Small intestine (tissue), 7 donors: Measurements from ENCODE around the gene SPTBN2. TPM values are rescaled to one million over a fixed set of nuclear protein-coding genes. Genes with fewer than 3 reads are reported as not detected.

ENCODE experiments used
- DNase-seq, 2 donors: peaks; one replicate each; pipeline versions ENCODE4 v3.0.0 to v3.0.0-alpha.2; 2013
- FAIRE-seq: peaks from 2 replicates; lab custom pipeline; 2012; peaks lifted over from hg19 to GRCh38; lab: Jason Lieb, UNC
- H3K27ac ChIP-seq, 3 donors: one replicate each; pipeline ENCODE4 v1.5.1; 2013; ENCODE audit warnings: low read length in 2 of 3, mild to moderate bottlenecking in 2 of 3, control low read depth in 1 of 3, inconsistent platforms in 1 of 3, low read depth in 1 of 3, moderate library complexity in 1 of 3
- H3K27me3 ChIP-seq, 3 donors: one replicate each; pipeline ENCODE4 v1.6.1; 2013; ENCODE audit warnings: low read length in 3 of 3, inconsistent platforms in 1 of 3; ENCODE audit not compliant: control insufficient read depth in 3 of 3, insufficient read depth in 3 of 3
- H3K36me3 ChIP-seq, 3 donors: one replicate each; pipeline ENCODE4 v1.6.1; 2013; ENCODE audit warnings: low read length in 3 of 3, inconsistent platforms in 1 of 3, low read depth in 1 of 3, mild to moderate bottlenecking in 1 of 3, moderate library complexity in 1 of 3; ENCODE audit not compliant: control insufficient read depth in 3 of 3, insufficient read depth in 2 of 3
- H3K4me1 ChIP-seq, 3 donors: one replicate each; pipeline ENCODE4 v1.6.1; 2013; ENCODE audit warnings: low read length in 2 of 3, inconsistent platforms in 1 of 3, low read depth in 1 of 3, mild to moderate bottlenecking in 1 of 3, moderate library complexity in 1 of 3; ENCODE audit not compliant: control insufficient read depth in 3 of 3, insufficient read depth in 2 of 3
- H3K4me3 ChIP-seq, 3 donors: one replicate each; pipeline ENCODE4 v1.5.1; 2013; ENCODE audit warnings: low read length in 3 of 3, control low read depth in 1 of 3, inconsistent platforms in 1 of 3, low read depth in 1 of 3, mild to moderate bottlenecking in 1 of 3, moderate library complexity in 1 of 3
- H3K9me3 ChIP-seq, 2 donors: one replicate each; pipeline ENCODE4 v1.6.1; 2013; ENCODE audit warnings: low read depth in 1 of 2, low read length in 1 of 2; ENCODE audit not compliant: control insufficient read depth in 2 of 2, insufficient read depth in 1 of 2
- WGBS, 3 donors: extraction: QIAGEN DNeasy Blood & Tissue Kit; methylation state at CpG; one replicate each; pipeline ENCODE4 v1.1.7; 2013; 5-methylcytosine and 5-hydroxymethylcytosine counted together
- polyA plus RNA-seq, 4 donors: library from polyadenylated mRNA; stranded (reverse) in 3 of 4; unstranded in 1 of 4; fragments of 200-250 nt in 3 of 4; fragments of 120-200 nt in 1 of 4; gene quantifications; one replicate each; pipeline versions ENCODE4 v1.2.1 to v1.2.3, GENCODE V29; 2013
- donor health status: healthy with polysubstance abuse.
- donor health status: control.
- donor health status: control.
- donor health status: Bipolar disorder and iron deficiency.
- donor health status: healthy.

The SPTBN2 gene
- polyA plus RNA-seq, 4 donors = 0.27 to 5.0 (median 2.8) TPM

DNA sequence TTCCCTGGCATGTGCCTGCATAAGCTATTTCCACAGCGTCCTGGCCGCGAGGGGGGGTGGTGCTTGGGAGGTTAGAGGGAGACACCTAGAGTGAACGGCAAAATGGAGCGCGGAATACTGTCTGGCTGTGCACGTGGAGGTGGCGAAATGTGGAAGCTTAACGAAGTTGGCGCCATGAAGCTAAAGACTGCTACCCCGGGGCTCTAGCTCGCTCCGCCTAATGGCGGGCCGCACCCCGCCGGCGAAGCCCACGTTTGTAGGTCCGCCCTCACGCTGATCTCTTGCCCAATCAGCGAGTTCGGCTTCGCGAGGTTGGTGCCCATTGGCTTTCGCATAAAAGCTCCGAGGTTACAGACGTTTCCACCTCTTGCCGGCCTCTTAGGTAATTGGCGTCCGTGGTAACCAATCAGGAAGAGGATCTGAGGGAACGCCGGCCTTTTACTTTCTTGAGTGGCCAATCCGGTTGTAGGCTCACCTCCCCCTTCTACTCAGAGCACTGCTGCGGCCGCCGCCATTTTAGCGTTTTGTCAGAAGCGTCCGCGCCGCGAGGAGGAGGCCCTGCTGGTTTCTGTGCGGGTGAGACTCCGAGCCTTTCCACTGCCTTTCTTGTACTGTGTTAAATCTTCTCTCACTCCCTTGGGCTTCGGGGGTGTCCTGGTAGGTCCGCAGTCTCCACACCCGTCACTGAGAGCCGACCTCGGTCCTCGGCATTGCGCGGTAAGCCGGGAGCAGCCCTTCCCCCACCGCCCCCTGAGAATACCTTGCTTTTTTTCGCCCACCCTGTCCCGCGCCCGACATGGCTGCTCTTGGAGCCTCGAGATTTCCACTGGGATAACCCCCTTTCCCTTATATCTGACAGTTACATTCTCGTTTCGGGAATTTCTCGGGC is 90.6 kb downstream of the SPTBN2 start, which contains the start of gene RBM4:
Gene RBM4 (plus strand): TSS at position 527 of the 889 bp plus-strand sequence. CDS start 1,009 bp downstream, outside the sequence.
- Histone ChIP-seq H3K36me3 (peaks cover 5 to 33% (median 17%) of the 10 kb centered on the region in 3 donors), H3K27ac (peak within 1 kb of the TSS; percentile 79 to 98 (median 90)), H3K27me3 (no peaks in the 10 kb centered on the region), H3K4me1 (peaks cover 9 to 33% (median 30%) of the 10 kb centered on the region in 3 donors), H3K9me3 (no peaks in the 10 kb centered on the region), H3K4me3 (peak within 1 kb of the TSS; percentile 79 to 82 (median 81))
- 0 to 1% (median 0%) methylated on average over 62 to 63 of the region's 63 CpGs for WGBS, 3 donors
- DNase-seq (peak; percentile 100), FAIRE-seq (no peak)

DNA sequence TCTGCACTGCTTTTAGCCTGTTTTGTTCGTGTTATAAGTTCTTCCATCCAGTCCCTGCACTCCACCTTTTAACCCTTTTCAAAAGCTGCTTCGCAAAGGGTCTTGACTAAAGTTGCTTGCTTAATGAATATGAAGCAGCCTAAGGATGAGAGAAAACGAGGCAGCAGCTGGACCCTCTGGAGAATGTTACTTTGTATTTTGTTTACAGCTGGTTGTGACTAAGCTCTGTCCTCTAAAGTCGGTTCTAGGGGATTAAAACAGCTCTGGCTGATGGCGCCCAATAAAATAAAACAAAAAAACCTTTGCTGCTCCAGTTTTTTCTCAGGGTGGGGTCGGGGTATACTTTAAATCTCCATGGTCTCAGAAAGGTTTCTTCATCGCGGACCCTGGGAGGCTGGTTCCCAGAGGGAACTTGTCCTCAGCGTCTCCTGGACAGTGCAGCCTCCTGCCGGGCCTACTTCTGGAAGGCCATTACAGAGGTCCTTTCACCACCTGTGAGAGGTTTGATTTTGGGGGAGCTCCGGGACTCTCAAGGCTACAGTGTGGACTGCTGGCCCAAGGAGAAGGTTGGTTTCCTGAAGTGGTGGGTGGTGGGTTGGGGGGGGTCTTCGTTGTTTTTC is 91.3 kb downstream of the SPTBN2 start:
- Histone ChIP-seq H3K9me3 (no peaks in the 10 kb centered on the region), H3K36me3 (peaks cover 5 to 35% (median 13%) of the 10 kb centered on the region in 3 donors), H3K4me3 (peak overlapping the region in 2 of 3 donors; percentile 40 to 81), H3K4me1 (peaks cover 9 to 30% (median 26%) of the 10 kb centered on the region in 3 donors), H3K27ac (peak overlapping the region; percentile 34 to 87 (median 73)), H3K27me3 (no peaks in the 10 kb centered on the region)
- no peak for FAIRE-seq
- WGBS, 3 donors = 41 to 51% (median 43%) methylated on average over 12 of the region's 12 CpGs
- DNase-seq = no peak

DNA sequence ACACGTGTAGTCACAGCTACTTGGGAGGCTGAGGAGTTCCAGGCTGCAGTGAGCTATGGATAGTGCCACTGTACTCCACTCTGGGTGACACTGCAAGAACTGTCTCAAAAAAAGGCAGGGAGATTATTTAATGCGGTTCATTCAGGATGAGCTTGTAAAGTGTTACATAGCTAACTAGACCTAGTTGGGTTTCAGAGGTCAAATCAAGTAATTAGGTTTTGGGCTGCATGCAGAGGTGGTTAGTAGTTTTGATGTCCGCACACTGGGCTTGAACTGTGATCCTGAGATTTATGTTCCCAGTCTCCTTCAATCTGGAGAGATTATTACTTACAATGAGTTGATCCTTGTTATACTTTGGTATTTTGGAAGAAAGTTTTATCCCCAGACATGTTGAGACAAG is 92.6 kb downstream of the SPTBN2 start:
- Histone ChIP-seq H3K36me3 (peaks cover 5 to 40% (median 9%) of the 10 kb centered on the region in 3 donors), H3K4me3 (no peak overlapping the region), H3K4me1 (peaks cover 9 to 22% (median 20%) of the 10 kb centered on the region in 3 donors), H3K9me3 (no peaks in the 10 kb centered on the region), H3K27me3 (no peaks in the 10 kb centered on the region), H3K27ac (no peak overlapping the region)
- FAIRE-seq = no peak
- DNase-seq = no peak
- WGBS, 3 donors = 63 to 82% (median 81%) methylated on average over 3 of the region's 3 CpGs

Other genes starting within 250 kb of the SPTBN2 start
- 10 to 100 TPM; 25.3 to 67.7 (median 37.4) TPM for gene DPP3, start 248.8 kb downstream of the SPTBN2 start, polyA plus RNA-seq
- 10 to 100 TPM in 2 of 4 donors, 1 to 10 TPM in 2; 3.8 to 37.1 (median 7.9) TPM for gene BBS1, start 218.6 kb downstream of the SPTBN2 start, polyA plus RNA-seq
- gene ZDHHC24, start 183.2 kb downstream of the SPTBN2 start, polyA plus RNA-seq = 10 to 100 TPM in 1 of 4 donors, 1 to 10 TPM in 3; 3.1 to 11.0 (median 5.5) TPM
- under 1 TPM in 2 of 4 donors, not detected in 2; 0.01 to 0.19 TPM for gene ACTN3, start 182.3 kb downstream of the SPTBN2 start, polyA plus RNA-seq
- 10 to 100 TPM in 2 of 4 donors, 1 to 10 TPM in 1, under 1 TPM in 1; 0.67 to 21.0 (median 7.8) TPM for gene CTSF, start 160.6 kb downstream of the SPTBN2 start, polyA plus RNA-seq
- under 1 TPM in 3 of 4 donors, not detected in 1; 0.09 to 0.22 (median 0.21) TPM for gene CCDC87, start 136.2 kb downstream of the SPTBN2 start, polyA plus RNA-seq
- gene CCS, start 136.0 kb downstream of the SPTBN2 start, polyA plus RNA-seq = 10 to 100 TPM; 35.0 to 100.0 (median 66.6) TPM
- 10 to 100 TPM; 17.0 to 63.4 (median 32.6) TPM for gene RBM14, start 112.6 kb downstream of the SPTBN2 start, polyA plus RNA-seq
- 100 to 1,000 TPM in 2 of 4 donors, 10 to 100 TPM in 2; 86.1 to 141 (median 94.4) TPM for gene RBM4, start 90.5 kb downstream of the SPTBN2 start, polyA plus RNA-seq
- gene RBM4B, start 51.3 kb downstream of the SPTBN2 start, polyA plus RNA-seq = 10 to 100 TPM in 2 of 4 donors, 1 to 10 TPM in 2; 7.0 to 35.9 (median 11.3) TPM
- 10 to 100 TPM; 15.1 to 26.9 (median 20.7) TPM for gene RCE1, start 114.2 kb upstream of the SPTBN2 start, polyA plus RNA-seq
- 10 to 100 TPM in 1 of 4 donors, 1 to 10 TPM in 3; 1.4 to 12.2 (median 6.2) TPM for gene LRFN4, start 127.8 kb upstream of the SPTBN2 start, polyA plus RNA-seq
- 10 to 100 TPM; 19.9 to 89.5 (median 46.6) TPM for gene PC, start 229.2 kb upstream of the SPTBN2 start, polyA plus RNA-seq
- 100 to 1,000 TPM in 2 of 4 donors, 10 to 100 TPM in 2; 29.8 to 801 (median 320) TPM for gene C11orf86, start 246.1 kb upstream of the SPTBN2 start, polyA plus RNA-seq